ENCODE measurements around the gene CLK3.
A peak's percentile ranks its signal among the peaks of the same experiment; 100 is the strongest.
"Not testable (repeated sequence)": the region's sequence is repeated elsewhere in the genome, so short reads cannot be mapped to it uniquely, and the experiment has no call there.

CLK3 gene

DNA sequence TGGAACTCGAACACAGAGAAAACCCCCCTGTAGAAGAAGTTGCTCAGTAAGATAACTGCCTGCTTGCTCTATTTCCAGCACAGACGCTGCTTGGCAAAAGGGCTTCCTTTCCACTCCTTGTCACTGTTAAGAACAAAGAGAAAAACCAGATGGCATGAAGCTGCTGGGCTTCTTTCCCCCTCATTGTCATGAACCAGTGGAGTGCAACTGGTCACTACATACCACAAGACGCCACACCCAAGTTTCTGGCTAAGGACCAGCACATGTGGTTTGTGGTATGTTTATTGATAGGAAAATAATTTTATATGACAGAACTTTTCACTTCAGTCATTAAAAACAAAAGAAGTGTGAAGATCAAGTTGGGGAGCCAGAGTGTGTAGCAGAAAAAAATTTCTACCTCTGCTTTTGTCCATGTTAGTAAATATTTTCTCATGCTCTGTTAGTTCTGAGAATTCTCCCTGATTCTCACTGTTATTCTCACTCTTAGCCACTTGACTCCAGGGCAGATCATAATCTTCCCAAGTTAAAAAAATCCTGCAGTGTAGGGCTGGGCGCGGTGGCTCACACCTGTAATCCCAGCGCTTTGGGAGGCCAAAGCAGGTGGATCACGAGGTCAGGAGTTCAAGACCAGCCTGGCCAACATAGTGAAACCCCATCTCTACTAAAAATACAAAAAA lies 37.9 kb downstream of the CLK3 start:
- DNase-seq (ENCODE audit: low read depth): peak; percentile 40
- TF ChIP-seq, protein P1, sequence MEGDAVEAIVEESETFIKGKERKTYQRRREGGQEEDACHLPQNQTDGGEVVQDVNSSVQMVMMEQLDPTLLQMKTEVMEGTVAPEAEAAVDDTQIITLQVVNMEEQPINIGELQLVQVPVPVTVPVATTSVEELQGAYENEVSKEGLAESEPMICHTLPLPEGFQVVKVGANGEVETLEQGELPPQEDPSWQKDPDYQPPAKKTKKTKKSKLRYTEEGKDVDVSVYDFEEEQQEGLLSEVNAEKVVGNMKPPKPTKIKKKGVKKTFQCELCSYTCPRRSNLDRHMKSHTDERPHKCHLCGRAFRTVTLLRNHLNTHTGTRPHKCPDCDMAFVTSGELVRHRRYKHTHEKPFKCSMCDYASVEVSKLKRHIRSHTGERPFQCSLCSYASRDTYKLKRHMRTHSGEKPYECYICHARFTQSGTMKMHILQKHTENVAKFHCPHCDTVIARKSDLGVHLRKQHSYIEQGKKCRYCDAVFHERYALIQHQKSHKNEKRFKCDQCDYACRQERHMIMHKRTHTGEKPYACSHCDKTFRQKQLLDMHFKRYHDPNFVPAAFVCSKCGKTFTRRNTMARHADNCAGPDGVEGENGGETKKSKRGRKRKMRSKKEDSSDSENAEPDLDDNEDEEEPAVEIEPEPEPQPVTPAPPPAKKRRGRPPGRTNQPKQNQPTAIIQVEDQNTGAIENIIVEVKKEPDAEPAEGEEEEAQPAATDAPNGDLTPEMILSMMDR (IDR thresholded peaks at IDR 0.05; ENCODE audit: insufficient read depth, low read depth, low read length, missing control alignments): no peak
- H3K4me3 ChIP-seq (ENCODE audit: low read length): no peak overlapping the region

DNA sequence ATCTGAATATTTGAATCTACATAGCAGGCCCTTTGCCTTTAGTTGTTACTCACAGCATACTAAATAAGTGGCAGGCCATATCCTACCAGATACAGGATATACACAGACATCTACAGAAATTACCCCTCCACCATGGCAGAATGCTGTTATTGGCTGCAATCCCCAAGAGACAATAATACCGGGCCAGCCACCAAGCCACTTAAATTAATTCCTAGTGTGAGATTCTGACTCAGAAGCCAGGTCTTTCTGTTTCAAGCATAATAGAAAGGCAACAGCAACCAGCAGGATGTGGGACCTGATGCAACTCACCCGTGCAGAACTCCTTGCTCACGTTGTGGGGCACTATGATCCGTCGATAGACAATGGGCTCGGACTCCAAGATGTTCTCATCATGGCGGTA lies 39.8 kb downstream of the CLK3 start:
- TF ChIP-seq, protein P1 (IDR thresholded peaks at IDR 0.05; ENCODE audit: insufficient read depth, low read depth, low read length, missing control alignments): no peak
- no peak for DNase-seq (ENCODE audit: low read depth)
- no peak overlapping the region for H3K4me3 ChIP-seq (ENCODE audit: low read length)

DNA sequence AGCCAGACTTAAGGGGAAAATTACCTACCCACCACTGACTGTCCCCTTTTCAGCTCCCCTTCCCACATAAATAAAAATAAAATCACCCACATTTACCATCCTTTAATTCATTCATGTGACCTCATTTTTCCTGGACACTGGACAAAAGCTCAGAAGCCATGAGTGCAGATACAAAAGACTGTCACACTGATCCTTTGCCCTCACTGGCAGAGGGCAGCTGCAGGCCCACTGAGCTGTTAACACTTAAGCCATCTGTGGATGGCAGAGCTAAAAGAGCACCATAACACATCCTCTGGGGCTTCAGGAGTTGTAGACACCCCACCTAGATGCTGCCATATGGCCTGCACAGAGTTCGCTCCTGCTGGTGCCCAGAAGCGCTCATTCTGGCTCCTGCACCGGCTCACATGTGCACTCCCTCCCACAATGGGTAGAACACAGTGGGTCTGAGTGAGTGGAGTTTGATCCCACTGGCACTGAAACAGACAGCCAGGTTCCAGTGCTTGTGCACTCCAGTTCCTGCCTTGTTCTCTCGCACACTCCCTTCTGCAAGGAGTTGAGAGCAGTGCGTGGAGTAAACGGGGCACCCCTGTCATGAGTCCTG lies 41.4 kb downstream of the CLK3 start:
- no peak for DNase-seq (ENCODE audit: low read depth)
- TF ChIP-seq, protein P1 (IDR thresholded peaks at IDR 0.05; ENCODE audit: insufficient read depth, low read depth, low read length, missing control alignments): no peak
- no peak overlapping the region for H3K4me3 ChIP-seq (ENCODE audit: low read length)

DNA sequence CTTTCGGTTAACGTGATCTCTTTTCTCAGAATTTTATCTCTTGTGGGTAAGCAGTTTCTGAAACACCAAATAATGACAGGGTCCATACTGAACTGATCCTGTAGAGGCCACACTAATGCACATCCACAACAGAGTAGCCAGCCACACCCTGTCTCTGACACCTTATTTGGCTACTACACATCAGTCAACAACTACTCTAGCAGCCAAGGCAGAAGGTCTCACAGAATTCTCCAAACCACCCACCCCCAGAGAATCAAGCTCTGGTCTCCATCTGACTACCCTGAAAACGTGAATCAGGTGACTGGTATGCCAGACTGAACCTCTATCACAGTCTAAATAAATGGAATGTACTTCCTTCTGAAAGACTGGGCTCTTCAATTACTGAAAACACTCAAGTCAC lies 42.2 kb downstream of the CLK3 start:
- TF ChIP-seq, protein P1 (IDR thresholded peaks at IDR 0.05; ENCODE audit: insufficient read depth, low read depth, low read length, missing control alignments): no peak
- no peak overlapping the region for H3K4me3 ChIP-seq (ENCODE audit: low read length)
- DNase-seq (ENCODE audit: low read depth): peak; percentile 19

DNA sequence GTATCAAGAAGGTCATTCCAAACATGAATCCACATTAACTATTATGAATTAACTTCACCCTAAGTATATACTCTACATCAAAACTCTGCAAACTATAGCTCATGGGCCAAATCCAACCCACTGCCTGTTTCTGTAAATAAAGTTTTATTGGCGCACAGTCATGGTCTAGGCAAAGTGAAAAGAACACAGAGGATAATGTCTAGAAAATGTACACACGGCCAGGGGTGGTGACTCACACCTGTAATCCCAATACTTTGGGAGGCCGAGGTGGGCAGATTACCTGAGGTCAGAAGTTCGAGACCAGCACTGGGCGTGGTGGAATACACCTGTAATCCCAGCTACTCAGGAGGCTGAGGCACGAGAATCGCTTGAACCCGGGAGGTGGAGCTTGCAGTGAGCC lies 45.6 kb downstream of the CLK3 start:
- not testable (repeated sequence) for DNase-seq (ENCODE audit: low read depth); H3K4me3 ChIP-seq (ENCODE audit: low read length)

DNA sequence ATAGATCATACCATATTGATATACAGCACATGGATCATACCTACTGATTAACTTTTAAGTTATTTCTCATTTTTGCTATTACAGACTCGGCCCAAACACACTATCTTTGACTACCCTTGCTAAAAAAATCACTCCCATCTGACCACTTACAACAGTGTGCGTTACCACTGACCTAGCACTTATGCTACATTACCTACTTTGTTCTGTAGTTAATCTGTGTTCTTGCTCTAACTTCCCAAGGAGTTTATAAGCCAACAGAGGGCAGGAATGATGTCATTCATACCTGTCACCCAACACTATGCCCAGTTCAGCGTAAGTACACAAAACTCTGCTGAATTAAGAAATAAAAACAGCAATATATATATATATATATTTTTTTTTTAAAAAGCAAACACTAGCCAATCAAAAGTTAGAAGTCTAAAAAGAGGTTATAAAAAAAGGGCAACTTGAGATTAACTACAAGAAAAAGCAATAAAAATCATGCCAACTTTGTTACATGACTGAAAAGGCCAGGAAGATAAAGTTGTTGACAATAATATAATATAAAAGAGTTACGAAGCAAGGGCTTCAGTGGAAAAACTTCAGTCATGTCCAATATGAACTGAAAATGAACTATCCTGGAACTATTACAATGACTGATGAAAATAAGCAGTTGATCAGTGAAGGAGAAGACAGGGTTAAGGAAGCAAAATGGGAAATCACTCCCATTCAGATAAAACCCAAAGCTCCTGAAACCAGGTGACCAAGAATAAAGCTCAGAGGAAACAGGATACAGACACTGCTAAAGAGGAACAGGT lies 46.6 kb downstream of the CLK3 start:
- TF ChIP-seq, protein P1 (IDR thresholded peaks at IDR 0.05; ENCODE audit: insufficient read depth, low read depth, low read length, missing control alignments): no peak
- H3K4me3 ChIP-seq (ENCODE audit: low read length): no peak overlapping the region
- DNase-seq (ENCODE audit: low read depth): no peak

DNA sequence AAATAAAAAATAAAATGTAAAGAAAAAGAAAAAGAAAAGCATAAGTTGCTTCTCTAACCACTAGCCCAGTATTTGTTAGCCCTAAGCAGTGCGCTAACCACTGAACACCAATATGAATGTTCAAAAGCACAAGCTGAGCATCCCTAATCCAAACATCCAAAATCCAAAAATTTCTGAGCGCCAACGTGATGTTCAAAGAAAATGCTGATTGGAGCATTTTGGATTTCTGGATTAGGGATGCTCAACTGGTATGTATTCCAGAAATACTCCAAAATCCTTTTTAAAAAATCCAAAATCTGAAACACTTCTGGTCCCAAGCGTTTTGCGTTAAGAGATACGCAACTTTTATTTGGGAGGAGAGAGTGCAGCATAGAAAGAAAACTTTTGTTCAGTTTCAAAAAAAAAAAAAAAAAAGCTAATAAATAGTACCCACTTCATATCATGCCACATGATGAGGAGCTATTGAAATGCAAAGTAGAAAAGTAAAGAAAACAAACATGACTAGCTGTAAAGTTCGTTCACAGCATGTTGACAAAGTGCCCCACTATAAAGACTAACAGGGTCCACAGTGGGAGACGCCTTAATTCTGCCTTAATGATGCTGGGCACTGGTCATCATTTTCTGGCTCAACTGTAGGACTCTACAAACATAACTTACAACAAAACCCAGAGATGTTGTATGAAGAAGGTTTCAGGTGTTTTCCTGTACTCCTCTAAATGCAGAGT lies 47.8 kb downstream of the CLK3 start:
- H3K4me3 ChIP-seq (ENCODE audit: low read length): no peak overlapping the region
- no peak for DNase-seq (ENCODE audit: low read depth)
- TF ChIP-seq, protein P1 (IDR thresholded peaks at IDR 0.05; ENCODE audit: insufficient read depth, low read depth, low read length, missing control alignments): no peak

Measured in epithelial cell of esophagus (primary cell).